Measurements from ENCODE around the gene DNAI2.
"Not testable (repeated sequence)": the region's sequence is repeated elsewhere in the genome, so short reads cannot be mapped to it uniquely, and the experiment has no call there.

Gene DNAI2

GRCh38 chr17:74245145-74245831 is 28.7 kb upstream of the DNAI2 start:
- DNase-seq: no peak

DNA sequence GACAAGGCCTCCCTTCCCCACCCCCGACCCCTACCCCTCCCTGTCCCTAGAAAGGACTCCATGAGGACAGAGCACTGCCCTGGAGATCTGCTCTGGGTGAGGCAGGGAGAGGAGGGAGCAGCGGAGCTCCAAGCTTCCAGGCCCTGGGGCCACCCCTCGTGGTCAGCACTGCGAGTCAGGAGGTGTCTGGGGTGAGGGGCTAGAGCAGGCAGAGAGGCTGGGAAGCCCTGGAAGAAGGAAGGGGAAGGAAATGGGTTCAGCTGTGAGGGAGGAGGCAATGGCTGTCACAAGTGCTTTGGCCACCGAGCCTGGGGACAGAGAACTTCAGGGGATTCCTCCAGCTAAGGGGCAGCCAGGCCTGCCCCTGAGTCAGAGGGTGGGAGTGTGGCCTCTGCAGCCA is 28.2 kb upstream of the DNAI2 start:
- no peak for DNase-seq

DNA sequence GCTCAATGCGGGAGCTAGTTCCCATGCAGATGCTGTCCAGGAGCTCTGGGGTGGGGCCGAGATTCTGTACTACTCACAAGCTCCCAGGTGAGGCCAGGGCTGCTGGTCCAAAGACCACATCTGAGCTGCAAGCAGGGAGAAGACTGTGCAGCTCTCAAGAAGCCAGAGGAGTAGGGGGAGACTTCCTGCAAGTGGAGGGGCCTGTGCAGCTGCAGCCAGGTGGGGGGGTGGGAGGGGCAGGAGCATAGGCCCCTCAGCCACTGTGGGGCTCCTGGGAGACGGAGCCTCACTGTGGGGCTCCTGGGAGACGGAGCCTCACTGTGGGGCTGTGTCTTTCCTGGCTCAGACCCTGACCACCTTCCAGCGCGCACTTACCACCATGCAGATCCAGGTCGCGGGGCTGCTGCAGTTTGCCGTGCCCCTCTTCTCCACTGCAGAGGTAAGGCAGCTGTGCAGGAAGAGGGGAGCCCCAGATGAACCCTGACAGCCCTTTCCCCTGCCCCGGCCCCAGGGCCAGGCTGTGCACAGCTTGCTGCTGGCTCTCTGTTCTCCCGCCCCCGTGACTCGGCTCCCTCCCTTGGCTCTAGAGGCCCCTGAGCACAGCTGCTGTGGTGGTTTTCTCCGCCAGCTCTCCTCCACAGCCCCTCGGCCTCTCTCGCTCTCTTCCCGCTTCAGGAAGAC is 24.3 kb upstream of the DNAI2 start:
- no peak for DNase-seq

- no peak for DNase-seq
Measured at GRCh38 chr17:74250324-74250995, 23.6 kb upstream of the DNAI2 start.

GRCh38 chr17:74251051-74251450 is 23.0 kb upstream of the DNAI2 start:
- DNase-seq: no peak

DNA sequence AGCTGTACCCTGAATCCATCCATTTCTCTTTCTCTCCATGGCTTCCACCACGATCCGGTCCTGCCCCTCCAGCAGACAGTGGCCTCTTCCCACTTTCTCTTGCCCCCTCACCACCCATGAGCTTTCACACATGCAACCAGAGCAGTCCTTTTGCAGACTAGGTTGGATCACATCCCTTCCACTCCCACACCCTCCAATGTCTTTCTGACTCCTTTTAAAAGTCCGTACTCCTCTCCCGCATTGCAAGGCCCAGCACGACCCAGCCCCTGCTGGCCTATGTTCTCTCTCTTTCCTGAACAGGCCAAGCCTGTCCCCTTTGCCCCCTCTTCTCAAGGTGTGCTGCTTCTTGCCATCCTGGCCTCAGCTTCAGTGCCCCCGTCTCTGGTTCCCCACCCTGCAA is 22.5 kb upstream of the DNAI2 start:
- no peak for DNase-seq

- no peak for DNase-seq
Measured at GRCh38 chr17:74252211-74252610, 21.8 kb upstream of the DNAI2 start.

- no peak for DNase-seq
Measured at GRCh38 chr17:74253036-74253435, 21.0 kb upstream of the DNAI2 start.

GRCh38 chr17:74257311-74257710 is 16.7 kb upstream of the DNAI2 start:
- no peak for DNase-seq

DNA sequence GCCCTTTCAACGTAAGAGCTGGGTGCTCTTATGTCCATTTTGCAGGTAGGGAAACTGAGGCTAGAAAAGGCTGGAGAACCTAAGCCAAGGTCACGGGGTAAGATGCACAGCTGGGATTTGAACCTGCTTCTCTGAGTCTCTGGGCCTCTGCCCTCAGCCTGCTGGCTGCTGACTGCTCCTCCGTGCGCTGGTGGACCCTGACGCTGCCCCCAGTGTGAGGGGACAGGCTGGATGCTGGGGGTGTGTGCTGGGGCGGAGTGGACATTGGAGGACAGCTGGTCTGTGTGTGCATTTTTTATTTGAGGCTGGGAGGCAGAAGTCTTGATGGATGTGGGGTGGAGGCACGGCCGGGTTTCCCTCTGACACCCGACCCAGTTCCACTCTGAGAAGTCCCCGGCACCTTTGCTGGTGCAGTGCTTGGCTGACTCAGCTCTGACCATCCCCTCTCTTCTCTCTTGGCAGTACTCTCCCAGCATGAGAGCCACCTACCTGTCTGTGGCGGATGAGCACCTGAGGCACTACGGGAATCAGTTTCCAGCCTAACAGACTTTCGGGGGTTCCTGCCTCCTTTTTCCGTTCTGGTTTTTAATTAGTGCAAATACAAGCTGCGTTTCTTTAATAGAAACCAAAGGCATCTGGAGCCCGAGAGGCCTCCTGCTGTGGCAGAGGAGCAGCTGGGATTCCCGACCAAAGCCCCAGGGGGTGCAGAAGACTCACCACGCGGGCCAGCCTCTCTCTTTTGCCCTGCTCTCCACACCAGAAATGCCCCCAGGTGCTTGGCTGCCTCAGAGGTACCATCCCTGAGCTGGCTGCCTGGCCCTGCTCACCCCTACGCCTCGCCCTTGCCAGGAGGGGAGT is 14.1 kb upstream of the DNAI2 start:
- no peak for DNase-seq

- DNase-seq: no peak
Measured at GRCh38 chr17:74260525-74260850, 13.5 kb upstream of the DNAI2 start.

DNA sequence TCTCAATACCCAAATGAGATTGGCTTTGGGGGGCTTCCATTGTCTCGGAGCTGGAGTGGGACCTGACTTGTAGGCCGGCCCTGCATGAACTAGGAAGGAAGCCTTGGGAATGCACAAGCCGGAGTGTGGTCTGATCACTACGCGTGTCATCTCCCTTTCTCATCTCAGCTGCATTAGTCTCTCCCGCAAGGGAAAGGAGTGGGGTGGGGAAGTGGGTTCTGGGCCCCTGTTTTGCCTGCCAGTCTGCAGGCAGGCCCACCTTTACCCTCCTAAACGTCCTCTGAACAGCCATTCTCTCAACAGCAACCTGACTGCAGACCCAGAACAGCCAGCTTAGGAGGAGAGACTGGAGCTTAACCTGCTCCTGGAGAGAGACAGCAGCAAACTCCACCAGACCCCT is 11.4 kb upstream of the DNAI2 start:
- DNase-seq: no peak

DNA sequence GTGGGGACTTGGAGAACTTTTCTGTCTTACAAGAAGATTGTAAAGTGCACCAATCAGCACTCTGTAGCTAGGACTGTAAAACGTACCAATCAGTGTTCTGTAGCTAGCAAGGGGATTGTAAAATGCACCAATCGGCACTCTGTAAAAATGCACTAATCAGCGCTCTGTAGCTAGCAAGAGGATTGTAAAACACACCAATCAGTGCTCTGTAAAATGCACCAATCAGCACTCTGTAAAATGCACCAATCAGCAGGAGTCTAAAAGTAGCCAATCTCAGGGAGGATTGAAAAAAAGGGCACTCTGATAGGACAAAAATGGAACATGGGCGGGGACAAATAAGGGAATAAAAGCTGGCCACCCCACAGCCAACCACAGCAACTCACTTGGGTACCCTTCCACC is 7.0 kb upstream of the DNAI2 start:
- not testable (repeated sequence) for DNase-seq

DNA sequence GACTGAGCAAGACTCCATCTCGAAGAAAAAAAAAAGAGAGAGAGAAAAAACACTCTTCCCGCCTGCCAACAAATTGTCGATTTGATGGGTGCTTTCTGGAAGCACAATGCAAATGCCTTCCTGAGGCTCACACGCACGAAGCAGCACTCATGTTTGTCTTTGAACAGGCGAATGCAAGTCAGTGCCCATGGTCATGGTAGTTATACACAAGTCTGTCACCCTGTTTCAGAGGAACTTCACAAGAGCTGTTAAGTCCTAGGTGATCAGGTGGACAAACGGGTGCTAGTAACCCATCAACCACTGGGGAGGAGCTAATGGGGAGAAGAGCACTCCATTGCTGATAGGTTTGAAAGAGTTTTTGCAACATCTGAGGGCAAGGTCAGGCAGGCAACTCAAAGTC is 6.5 kb upstream of the DNAI2 start:
- DNase-seq: no peak

DNA sequence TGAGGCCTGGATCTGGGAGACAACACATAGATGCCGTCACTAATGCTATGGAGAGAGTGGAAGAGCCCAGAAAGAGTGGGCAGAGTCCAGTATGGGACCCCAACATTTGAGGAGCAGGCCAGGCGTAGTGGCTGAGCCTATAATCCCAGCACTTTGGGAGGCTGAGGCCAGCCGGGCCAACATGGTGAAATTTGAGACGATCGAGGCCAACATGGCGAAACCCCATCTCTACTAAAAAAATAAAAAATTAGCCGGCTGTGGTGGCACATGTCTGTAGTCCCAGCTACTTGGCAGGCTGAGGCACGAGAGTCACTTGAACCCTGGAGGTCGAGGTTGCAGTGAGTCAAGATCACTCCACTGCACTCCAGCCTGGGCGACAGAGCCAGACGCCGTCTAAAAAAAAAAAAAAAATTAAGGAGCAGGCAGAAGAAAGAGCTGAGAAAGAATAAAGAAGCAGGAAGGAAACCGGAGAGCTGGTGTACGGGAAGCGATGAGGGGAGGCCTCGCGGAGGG is 6.0 kb upstream of the DNAI2 start:
- no peak for DNase-seq

DNA sequence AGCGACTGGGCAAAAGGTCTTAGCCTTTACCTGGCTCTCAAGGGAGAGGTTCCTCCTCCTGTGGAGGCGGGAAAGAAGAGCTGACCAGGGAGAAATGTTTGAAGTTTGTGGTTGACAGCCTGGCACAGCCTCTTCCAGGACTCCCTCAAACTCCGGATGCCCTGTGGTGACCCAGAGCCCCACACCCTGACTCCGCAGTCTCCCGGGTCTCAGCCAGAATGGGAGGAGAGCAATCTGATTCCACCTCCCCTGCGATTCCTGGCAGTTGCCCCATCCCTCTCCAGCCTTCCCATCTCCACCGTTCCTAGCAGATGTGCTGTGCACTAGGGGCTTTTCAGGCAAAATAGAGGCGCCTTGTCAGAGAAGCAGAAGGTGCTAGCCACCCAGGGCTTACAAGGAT is 5.5 kb upstream of the DNAI2 start:
- no peak for DNase-seq

- no peak for DNase-seq
Measured at GRCh38 chr17:74270333-74270732, 3.7 kb upstream of the DNAI2 start.

DNA sequence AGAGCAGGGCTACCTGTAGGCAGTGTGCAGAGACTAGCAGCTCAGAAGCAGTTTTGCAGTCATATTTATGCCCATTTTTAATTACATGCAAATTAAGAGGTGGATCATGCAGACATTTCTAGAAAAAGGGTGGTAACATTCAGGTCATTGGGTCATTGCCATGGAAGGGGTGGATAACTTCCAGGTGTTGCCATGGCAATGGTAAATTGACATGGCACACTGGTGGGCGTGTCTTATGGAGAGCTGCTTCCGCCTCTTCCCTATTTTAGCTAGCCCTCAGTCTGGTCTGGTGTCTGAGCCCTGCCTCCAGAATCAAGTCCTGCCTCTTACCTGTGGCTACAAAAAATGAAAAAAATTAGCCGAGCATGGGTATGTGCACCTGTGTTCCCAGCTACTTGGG is 2.8 kb upstream of the DNAI2 start:
- no peak for DNase-seq

GRCh38 chr17:74271901-74272561 is 2.0 kb upstream of the DNAI2 start:
- DNase-seq: no peak

- no peak for DNase-seq
Measured at GRCh38 chr17:74272731-74273201, 1.3 kb upstream of the DNAI2 start.

DNA sequence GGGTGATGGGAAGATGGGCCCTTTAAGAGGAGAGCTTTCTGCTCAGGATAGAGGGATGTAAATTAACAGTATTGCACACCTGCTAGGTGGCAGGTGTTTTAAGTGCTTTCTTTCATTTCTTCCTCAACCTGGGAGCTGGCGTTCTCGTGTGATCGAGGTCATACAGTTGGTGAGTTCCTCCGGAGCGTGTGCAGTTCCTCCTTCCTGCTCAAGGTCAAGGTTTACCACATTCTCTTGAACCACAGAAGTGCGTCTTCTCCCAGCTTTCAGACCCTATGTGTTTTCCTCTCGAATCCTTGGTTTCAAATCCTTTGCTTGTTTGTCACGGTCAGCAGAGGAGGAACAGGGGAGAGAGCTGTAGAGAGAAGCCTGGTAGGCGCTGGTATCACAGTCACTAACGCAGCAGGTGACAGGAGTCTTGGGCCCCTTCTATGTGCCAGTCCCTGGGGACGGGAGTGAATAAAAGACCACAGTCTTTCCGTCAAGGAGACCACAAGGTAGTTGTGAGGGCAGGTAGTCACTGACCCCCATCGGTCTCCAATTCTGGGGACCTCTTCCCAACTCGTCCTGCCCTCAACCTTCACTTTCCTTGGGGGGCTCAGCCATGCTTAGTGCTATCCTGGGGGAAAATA is 791 bp downstream of the DNAI2 start:
- DNase-seq: no peak

- DNase-seq: no peak
Measured at GRCh38 chr17:74276051-74276476, 2.0 kb downstream of the DNAI2 start.
